ENCODE results near the gene NR1H2. TPM values are rescaled to one million over a fixed set of nuclear protein-coding genes. Genes with fewer than 3 reads are reported as not detected.
"Not testable (repeated sequence)": the region's sequence is repeated elsewhere in the genome, so short reads cannot be mapped to it uniquely, and the experiment has no call there.

The NR1H2 gene
- total RNA-seq, 1 donor from 2014 or later = 101 TPM

- Histone ChIP-seq H3K4me3 (peak within 1 kb of the TSS; percentile 66), H3K36me3 (peaks cover 40% of the 10 kb centered on the region), H3K27ac (peak within 1 kb of the TSS; percentile 75), H3K4me1 (peaks cover 13% of the 10 kb centered on the region), H3K9me3 (no peaks in the 10 kb centered on the region), H3K27me3 (no peaks in the 10 kb centered on the region)
- peak; percentile 99 for DNase-seq
- intact Hi-C loops (cut with DNase I) = no loop called here
- TF ChIP-seq CTCF (IDR thresholded peaks at IDR 0.05) = no peak
- ATAC-seq = peak; percentile 94
These were observed 7.8 kb downstream of the NR1H2 start, which contains the start of gene POLD1 for GRCh38 chr19:50383852-50384684. Gene POLD1 (plus strand): TSS chr19:50384347. CDS start chr19:50398852, 14,505 bp downstream.

- H3K27ac ChIP-seq = peak overlapping the region; percentile 75
- DNase-seq (peak; percentile 67), ATAC-seq (peak; percentile 4)
- peak overlapping the region; percentile 66 for H3K4me3 ChIP-seq
- intact Hi-C loops (cut with DNase I) = no loop called here
- peaks cover 31% of the 10 kb centered on the region for H3K36me3 ChIP-seq
- no peaks in the 10 kb centered on the region for H3K27me3 ChIP-seq
- H3K9me3 ChIP-seq = no peaks in the 10 kb centered on the region
- H3K4me1 ChIP-seq = peaks cover 13% of the 10 kb centered on the region
- TF ChIP-seq CTCF (IDR thresholded peaks at IDR 0.05) = no peak
These were observed 8.7 kb downstream of the NR1H2 start for GRCh38 chr19:50384685-50385535.

- Histone ChIP-seq H3K4me1 (peaks cover 13% of the 10 kb centered on the region), H3K4me3 (peak overlapping the region; percentile 1), H3K9me3 (no peaks in the 10 kb centered on the region), H3K27ac (peak overlapping the region; percentile 36), H3K27me3 (no peaks in the 10 kb centered on the region), H3K36me3 (peaks cover 7% of the 10 kb centered on the region)
- intact Hi-C loops (cut with DNase I) = no loop called here
- DNase-seq (peak; percentile 85), ATAC-seq (peak; percentile 46)
- no peak for TF ChIP-seq CTCF (IDR thresholded peaks at IDR 0.05)
These were observed 11.1 kb downstream of the NR1H2 start for GRCh38 chr19:50387176-50387867.

GRCh38 chr19:50387868-50388245 is 11.6 kb downstream of the NR1H2 start:
- intact Hi-C loops (cut with DNase I) = no loop called here
- TF ChIP-seq CTCF (IDR thresholded peaks at IDR 0.05) = no peak

GRCh38 chr19:50390295-50390694 is 14.0 kb downstream of the NR1H2 start:
- peak overlapping the region; percentile 60 for H3K27ac ChIP-seq
- H3K9me3 ChIP-seq; DNase-seq; ATAC-seq; intact Hi-C loops (cut with DNase I); H3K4me3 ChIP-seq; H3K36me3 ChIP-seq; H3K27me3 ChIP-seq; H3K4me1 ChIP-seq: not testable (repeated sequence)

More at GRCh38 chr19:50387868-50388245, 11.6 kb downstream of the NR1H2 start:
- H3K4me3 ChIP-seq = peak overlapping the region; percentile 1
- ATAC-seq (no peak), DNase-seq (no peak)
- H3K4me1 ChIP-seq = peaks cover 13% of the 10 kb centered on the region
- H3K27me3 ChIP-seq = no peaks in the 10 kb centered on the region
- H3K9me3 ChIP-seq = no peaks in the 10 kb centered on the region
- peaks cover 2% of the 10 kb centered on the region for H3K36me3 ChIP-seq
- H3K27ac ChIP-seq = peak overlapping the region; percentile 36

GRCh38 chr19:50390952-50391351 is 14.7 kb downstream of the NR1H2 start:
- ATAC-seq; H3K36me3 ChIP-seq; H3K4me1 ChIP-seq; H3K9me3 ChIP-seq; DNase-seq; H3K27me3 ChIP-seq; intact Hi-C loops (cut with DNase I); H3K4me3 ChIP-seq; H3K27ac ChIP-seq: not testable (repeated sequence)

Data from upper lobe of right lung (tissue), 1 donor.